DMS 273 (cell line): Measurements from ENCODE around the gene AUTS2.
"Not testable (repeated sequence)": the region's sequence is repeated elsewhere in the genome, so short reads cannot be mapped to it uniquely, and the experiment has no call there.

Source experiments
- DNase-seq: peaks from one replicate; lab custom pipeline; 2025; ENCODE audit not compliant: unreplicated experiment; lab: John Stamatoyannopoulos, UW

The AUTS2 gene

GRCh38 chr7:69782917-69783684, 184.8 kb downstream of the AUTS2 start:
- DNase-seq: peak; percentile 75

GRCh38 chr7:69786130-69786529, 187.9 kb downstream of the AUTS2 start:
- DNase-seq: not testable (repeated sequence)

GRCh38 chr7:69786730-69787395, 188.6 kb downstream of the AUTS2 start:
- DNase-seq: no peak

- DNase-seq: peak; percentile 73
Observed at GRCh38 chr7:69787736-69788431, 189.6 kb downstream of the AUTS2 start.

- DNase-seq: no peak
Observed at GRCh38 chr7:69789563-69789962, 191.3 kb downstream of the AUTS2 start.

- no peak for DNase-seq
Observed at GRCh38 chr7:69790977-69791724, 192.9 kb downstream of the AUTS2 start.

GRCh38 chr7:69791739-69792138, 193.5 kb downstream of the AUTS2 start:
- no peak for DNase-seq

- no peak for DNase-seq
Observed at GRCh38 chr7:69795932-69796331, 197.7 kb downstream of the AUTS2 start.

- no peak for DNase-seq
Observed at GRCh38 chr7:69796416-69796815, 198.1 kb downstream of the AUTS2 start.

GRCh38 chr7:69799048-69799697, 200.9 kb downstream of the AUTS2 start:
- DNase-seq: no peak

GRCh38 chr7:69799990-69800389, 201.7 kb downstream of the AUTS2 start:
- no peak for DNase-seq

GRCh38 chr7:69800495-69800894, 202.2 kb downstream of the AUTS2 start:
- DNase-seq: peak; percentile 40

GRCh38 chr7:69801729-69802682, 203.7 kb downstream of the AUTS2 start:
- DNase-seq: no peak

GRCh38 chr7:69803699-69804516, 205.6 kb downstream of the AUTS2 start:
- DNase-seq: no peak

GRCh38 chr7:69804962-69805361, 206.7 kb downstream of the AUTS2 start:
- DNase-seq: no peak

- DNase-seq: no peak
Observed at GRCh38 chr7:69808391-69808790, 210.1 kb downstream of the AUTS2 start.

- no peak for DNase-seq
Observed at GRCh38 chr7:69811476-69812308, 213.4 kb downstream of the AUTS2 start.

GRCh38 chr7:69812756-69813155, 214.5 kb downstream of the AUTS2 start:
- DNase-seq: no peak
